GM12891 (cell line): Measurements from ENCODE around the gene WSCD1.

Source experiments
- POLR2A ChIP-seq: IDR thresholded peaks from 2 replicates; pipeline ENCODE4 v1.6.1; 2011; ENCODE audit warnings: low read depth, low read length, control low read depth
- POLR2AphosphoS5 ChIP-seq: IDR thresholded peaks from 2 replicates; pipeline ENCODE4 v1.6.1; 2011; ENCODE audit warnings: low read depth, low read length, control low read depth
- TAF1 ChIP-seq: IDR thresholded peaks from 2 replicates; pipeline ENCODE4 v1.6.1; 2011; ENCODE audit warnings: low read depth, low read length, control low read depth

GRCh38 chr17:6070430-6070912, 292 bp downstream of the WSCD1 start:
- no peak for TF ChIP-seq POLR2AphosphoS5
- no peak for TF ChIP-seq POLR2A
- TF ChIP-seq TAF1: no peak
